ENCODE data around the gene NXT1.

GRCh38 chr20:23361119-23361475 is 10.5 kb downstream of the NXT1 start:
- TF ChIP-seq CTCF (IDR thresholded peaks at IDR 0.05) (no peak), POLR2A (IDR thresholded peaks at IDR 0.05) (no peak), EP300 (IDR thresholded peaks at IDR 0.05) (no peak)
